LNCaP clone FGC (cell line): Measurements from ENCODE around the gene DLGAP1.

ENCODE experiments used
- DNase-seq: peaks from one replicate; pipeline ENCODE4 v3.0.0-alpha.2; 2011; ENCODE audit warnings: low read depth
- H3K4me3 ChIP-seq: 2 replicates; pipeline ENCODE4 v1.5.1; 2011; ENCODE audit warnings: mild to moderate bottlenecking, low read depth, low read length, control low read depth
- TF ChIP-seq, protein P1 (sequence below): IDR thresholded peaks from 2 replicates; pipeline ENCODE4 v1.5.1; 2012; ENCODE audit warnings: mild to moderate bottlenecking; ENCODE audit not compliant: control insufficient read depth, insufficient read depth; ENCODE audit errors: extremely low read depth

The DLGAP1 gene

DNA sequence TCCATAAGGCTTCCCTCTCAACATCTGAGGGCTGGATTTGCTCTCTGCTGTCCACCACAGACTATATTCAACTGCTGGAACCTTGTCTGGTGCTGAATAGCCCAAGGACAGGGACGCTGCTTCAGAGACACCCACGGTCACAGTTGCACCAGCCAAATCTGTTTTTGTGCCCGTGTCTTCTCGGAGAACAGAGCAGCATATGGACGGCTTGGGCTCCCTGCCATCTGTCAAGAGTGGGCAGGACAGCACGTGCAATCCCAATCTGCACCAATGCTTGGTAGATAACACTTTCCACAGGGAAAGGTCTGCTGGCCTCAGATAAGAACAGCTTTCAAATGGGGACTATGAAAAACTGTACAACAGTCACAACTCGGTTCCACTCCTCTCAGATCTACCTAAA, 539.0 kb downstream of the DLGAP1 start:
- no peak overlapping the region for H3K4me3 ChIP-seq
- no peak for DNase-seq
- TF ChIP-seq, protein P1, sequence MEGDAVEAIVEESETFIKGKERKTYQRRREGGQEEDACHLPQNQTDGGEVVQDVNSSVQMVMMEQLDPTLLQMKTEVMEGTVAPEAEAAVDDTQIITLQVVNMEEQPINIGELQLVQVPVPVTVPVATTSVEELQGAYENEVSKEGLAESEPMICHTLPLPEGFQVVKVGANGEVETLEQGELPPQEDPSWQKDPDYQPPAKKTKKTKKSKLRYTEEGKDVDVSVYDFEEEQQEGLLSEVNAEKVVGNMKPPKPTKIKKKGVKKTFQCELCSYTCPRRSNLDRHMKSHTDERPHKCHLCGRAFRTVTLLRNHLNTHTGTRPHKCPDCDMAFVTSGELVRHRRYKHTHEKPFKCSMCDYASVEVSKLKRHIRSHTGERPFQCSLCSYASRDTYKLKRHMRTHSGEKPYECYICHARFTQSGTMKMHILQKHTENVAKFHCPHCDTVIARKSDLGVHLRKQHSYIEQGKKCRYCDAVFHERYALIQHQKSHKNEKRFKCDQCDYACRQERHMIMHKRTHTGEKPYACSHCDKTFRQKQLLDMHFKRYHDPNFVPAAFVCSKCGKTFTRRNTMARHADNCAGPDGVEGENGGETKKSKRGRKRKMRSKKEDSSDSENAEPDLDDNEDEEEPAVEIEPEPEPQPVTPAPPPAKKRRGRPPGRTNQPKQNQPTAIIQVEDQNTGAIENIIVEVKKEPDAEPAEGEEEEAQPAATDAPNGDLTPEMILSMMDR = no peak

DNA sequence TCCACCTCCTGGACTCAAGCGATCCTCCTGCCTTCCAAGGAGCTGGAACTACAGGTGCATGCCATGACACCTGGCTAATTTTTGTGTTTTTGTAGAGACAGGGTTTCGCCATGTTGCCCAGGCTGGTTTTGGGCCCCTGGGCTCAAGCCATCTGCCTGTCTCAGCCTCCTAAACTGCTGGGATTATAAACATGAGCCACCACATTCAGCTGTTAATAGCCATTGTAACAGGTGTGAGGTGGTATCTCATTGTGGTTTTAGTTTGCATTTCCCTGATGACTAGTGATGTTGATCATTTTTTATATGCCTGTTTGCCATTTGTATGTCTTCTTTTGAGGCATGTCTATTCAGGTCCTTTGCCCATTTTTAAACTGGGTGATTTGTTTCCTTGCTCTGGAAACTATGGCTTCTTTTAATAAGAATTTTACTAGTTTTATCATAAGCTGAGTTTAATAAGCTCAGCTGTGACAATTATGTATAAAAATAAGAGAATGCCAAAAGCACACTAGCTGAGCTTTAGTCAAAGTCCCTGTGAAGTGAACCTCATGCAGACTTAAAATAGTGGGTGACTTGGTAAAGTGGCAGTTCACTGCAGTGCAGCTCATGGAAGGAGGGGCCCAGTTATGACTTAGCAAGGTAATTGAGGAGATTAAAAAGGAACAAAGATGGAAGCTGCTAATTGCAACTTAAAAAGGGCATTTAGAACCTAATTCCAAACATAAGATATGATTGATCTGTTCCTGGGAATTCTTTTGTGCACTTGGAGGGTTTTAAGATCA, 540.1 kb downstream of the DLGAP1 start:
- TF ChIP-seq, protein P1 = no peak
- no peak for DNase-seq
- no peak overlapping the region for H3K4me3 ChIP-seq

DNA sequence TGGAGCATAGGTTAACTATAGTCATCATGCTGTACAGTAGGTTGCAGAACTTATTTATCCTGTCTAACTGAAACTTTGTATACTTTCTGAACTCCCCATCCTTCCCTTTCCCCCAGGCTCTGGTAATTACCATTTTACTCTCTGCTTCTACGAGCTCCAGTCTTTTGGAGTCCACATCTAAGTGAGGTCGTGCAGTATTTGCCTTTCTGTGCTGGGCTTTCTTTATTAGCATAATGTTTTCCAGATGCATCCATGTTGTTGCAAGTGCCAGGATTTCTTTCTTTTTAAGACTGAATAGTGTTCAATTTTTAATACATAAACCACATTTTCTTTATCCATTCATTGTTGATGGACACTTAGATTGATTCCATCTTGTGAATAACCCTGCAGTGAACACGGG, 541.0 kb downstream of the DLGAP1 start:
- no peak for DNase-seq
- no peak overlapping the region for H3K4me3 ChIP-seq
- TF ChIP-seq, protein P1 = no peak

DNA sequence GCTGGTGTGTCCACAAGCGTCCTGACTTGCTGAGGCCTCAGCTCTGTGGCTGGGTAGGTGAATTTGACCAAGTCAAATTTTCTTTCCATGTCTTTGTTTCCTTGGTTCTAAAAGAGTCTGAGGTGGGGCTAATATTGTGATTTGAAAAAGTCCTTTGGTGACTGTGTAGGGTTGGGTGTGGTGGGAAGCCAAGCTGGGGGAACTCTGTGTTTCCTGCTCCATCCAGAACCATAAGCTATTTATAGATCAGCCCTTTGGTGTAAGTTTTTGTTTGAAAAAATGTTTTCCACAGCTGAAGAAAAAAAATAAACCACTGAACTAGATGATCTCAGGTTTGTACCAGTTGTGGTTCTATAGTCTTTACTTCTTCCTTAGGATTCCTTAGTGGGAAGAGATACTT, 542.4 kb downstream of the DLGAP1 start:
- DNase-seq = no peak
- no peak overlapping the region for H3K4me3 ChIP-seq

DNA sequence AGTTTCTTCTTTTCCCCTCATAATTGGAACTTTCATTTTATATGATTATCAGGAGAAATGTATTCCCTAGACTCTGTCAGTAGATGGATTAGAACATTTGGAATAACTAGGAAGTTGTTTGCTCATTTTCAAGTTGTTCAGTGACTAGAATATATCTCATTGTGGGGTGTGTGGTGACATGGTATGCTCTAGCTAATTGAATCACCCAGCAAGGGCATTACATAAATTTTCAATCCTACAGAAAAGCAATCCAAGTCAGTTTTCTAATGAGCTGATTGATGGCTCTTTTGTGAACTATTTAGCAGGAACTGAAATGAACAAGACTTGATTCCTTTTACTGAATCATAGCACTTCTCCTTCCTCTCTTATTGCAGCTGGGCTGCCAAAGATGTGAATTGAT, 543.7 kb downstream of the DLGAP1 start:
- TF ChIP-seq, protein P1 = no peak
- no peak for DNase-seq
- H3K4me3 ChIP-seq = no peak overlapping the region

More for the DNA sequence above, 542.4 kb downstream of the DLGAP1 start:
- TF ChIP-seq, protein P1 = no peak

DNA sequence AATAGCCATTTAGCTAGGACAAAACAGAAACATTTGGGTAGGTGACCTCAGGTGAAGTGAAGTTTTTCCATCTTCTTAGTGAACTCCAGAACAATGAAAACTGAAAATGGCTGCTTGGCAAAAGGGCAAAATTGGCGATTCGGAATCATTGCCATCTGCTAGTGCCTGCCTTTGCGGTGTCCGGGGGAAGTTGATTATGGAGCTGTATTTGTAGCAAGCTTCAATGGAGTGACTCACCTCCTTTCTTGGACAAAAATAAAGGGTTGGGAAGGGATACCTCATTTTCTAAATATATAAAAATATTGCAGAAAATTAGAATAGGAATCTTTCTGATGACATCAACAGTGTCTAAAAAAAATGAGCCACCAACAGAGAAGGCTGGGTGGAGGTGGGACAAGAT, 544.6 kb downstream of the DLGAP1 start:
- TF ChIP-seq, protein P1 = no peak
- no peak for DNase-seq
- no peak overlapping the region for H3K4me3 ChIP-seq

DNA sequence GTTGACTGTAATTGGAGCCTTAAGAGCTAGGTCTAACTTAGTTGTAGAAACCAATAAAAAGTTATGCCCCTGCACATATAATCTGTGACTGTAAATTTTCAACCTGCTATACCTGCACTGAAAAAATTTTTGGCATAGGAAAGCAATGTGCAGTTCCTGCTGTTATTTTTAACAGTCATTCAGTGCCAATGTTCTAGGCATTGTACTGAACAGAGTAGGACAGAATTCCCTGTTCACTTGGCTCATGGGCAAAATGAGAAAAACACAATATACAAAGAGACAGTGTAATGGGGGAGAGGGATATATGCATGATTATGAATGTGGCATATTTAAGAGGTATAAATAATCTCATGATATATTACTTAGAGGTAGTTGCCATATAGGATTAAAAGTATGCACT, 547.2 kb downstream of the DLGAP1 start:
- no peak for DNase-seq
- no peak overlapping the region for H3K4me3 ChIP-seq
- TF ChIP-seq, protein P1 = no peak
